Endodermal cell (in vitro differentiated cells): ENCODE data around the gene LSAMP. TPM values are rescaled to one million over a fixed set of nuclear protein-coding genes. Genes with fewer than 3 reads are reported as not detected.

Source experiments
- DNase-seq: peaks from one replicate; pipeline ENCODE4 v3.0.0-alpha.2; 2017
- H3K27ac ChIP-seq: 2 replicates; pipeline ENCODE4 v1.5.1; 2013; ENCODE audit warnings: mild to moderate bottlenecking, low read depth, low read length, moderate library complexity
- H3K27me3 ChIP-seq: 2 replicates; pipeline ENCODE4 v1.6.1; 2013; ENCODE audit warnings: mild to moderate bottlenecking, low read length, moderate library complexity; ENCODE audit not compliant: insufficient read depth, control insufficient read depth, poor library complexity, severe bottlenecking
- H3K36me3 ChIP-seq: 2 replicates; pipeline ENCODE4 v1.7.0; 2013; ENCODE audit warnings: mild to moderate bottlenecking, low read length, moderate library complexity; ENCODE audit not compliant: control insufficient read depth, insufficient read depth
- H3K4me1 ChIP-seq: one replicate; pipeline ENCODE4 v1.7.0; 2013; ENCODE audit warnings: low read length; ENCODE audit not compliant: control insufficient read depth, insufficient read depth
- H3K4me3 ChIP-seq: 2 replicates; pipeline ENCODE4 v1.5.1; 2013; ENCODE audit warnings: mild to moderate bottlenecking, low read length, moderate library complexity
- H3K9ac ChIP-seq: 2 replicates; pipeline ENCODE4 v1.6.1; 2013; ENCODE audit warnings: mild to moderate bottlenecking, low read length, moderate library complexity; ENCODE audit not compliant: poor library complexity, severe bottlenecking; ENCODE audit errors: extremely low read depth
- H3K9me3 ChIP-seq: 2 replicates; pipeline ENCODE4 v1.6.1; 2013; ENCODE audit warnings: mild to moderate bottlenecking, low read length, moderate library complexity; ENCODE audit not compliant: control insufficient read depth
- H3K27ac Mint-ChIP-seq: 2 replicates; pipeline ENCODE4 v1.8.0; 2020; ENCODE audit warnings: mixed read lengths
- H3K27me3 Mint-ChIP-seq: 2 replicates; pipeline ENCODE4 v1.8.0; 2021; ENCODE audit warnings: mild to moderate bottlenecking, mixed read lengths; ENCODE audit not compliant: insufficient read depth
- H3K36me3 Mint-ChIP-seq: 2 replicates; pipeline ENCODE4 v1.8.0; 2020; ENCODE audit warnings: low read depth, mixed read lengths
- H3K4me1 Mint-ChIP-seq: 2 replicates; pipeline ENCODE4 v1.8.0; 2020; ENCODE audit warnings: mixed read lengths
- H3K4me3 Mint-ChIP-seq: 2 replicates; pipeline ENCODE4 v1.8.0; 2020; ENCODE audit warnings: mild to moderate bottlenecking, moderate library complexity, mixed read lengths
- H3K9me3 Mint-ChIP-seq: 2 replicates; pipeline ENCODE4 v1.8.0; 2020; ENCODE audit warnings: mild to moderate bottlenecking, mixed read lengths
- WGBS, 2 experiments: methylation state at CpG; one replicate each; pipeline versions ENCODE4 v1.1.5 to v1.1.7; 2013; ENCODE audit warnings: missing lambda C conversion rate in 2 of 2, mixed read lengths in 1 of 2; ENCODE audit not compliant: insufficient coverage in 1 of 2, insufficient read length in 1 of 2; 5-methylcytosine and 5-hydroxymethylcytosine counted together
- total RNA-seq, 2 donors: library from RNA; stranded (reverse); fragmentation: NEBNext Ultra II Directional in 1 of 2; extraction: Animal tissue kit (Norgen Biotek cat#: 25700) in 1 of 2; gene quantifications; 2 replicates in 1 of 2; 3 replicates in 1 of 2; pipeline ENCODE4 v1.2.1, GENCODE V29; 2021
- TF ChIP-seq, protein P1 (sequence below): fragments of 200-600 bp; sonication (generic); conservative IDR thresholded peaks from 2 replicates; pipeline ENCODE4 v1.5.0; 2021; ENCODE audit warnings: antibody characterized with exemption, mild to moderate bottlenecking

Gene LSAMP
- total RNA-seq, 2 donors from 2014 or later: 4.4 to 10.2 TPM

DNA sequence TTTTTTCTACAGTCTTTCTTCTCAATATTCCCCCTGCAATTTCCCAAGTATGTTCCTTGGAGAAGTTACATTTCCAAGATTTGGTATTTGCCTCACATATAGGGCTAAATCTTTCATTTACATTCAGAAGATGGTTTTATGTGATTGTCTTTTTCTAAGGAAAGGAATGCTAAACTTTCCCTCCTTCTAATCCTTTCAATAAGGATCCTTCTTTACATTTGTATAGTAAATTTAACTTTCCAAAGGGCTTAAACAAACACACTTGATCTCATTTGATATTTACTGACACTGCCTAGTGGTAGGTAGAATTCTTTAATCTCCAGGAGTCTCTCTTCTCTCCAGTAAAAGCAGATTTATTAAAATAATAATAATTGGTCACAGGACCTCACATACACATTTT, 185.3 kb downstream of the LSAMP start:
- H3K4me3 Mint-ChIP-seq: no peak overlapping the region
- no peak overlapping the region for H3K27ac ChIP-seq
- no peak for DNase-seq
- TF ChIP-seq, protein P1, sequence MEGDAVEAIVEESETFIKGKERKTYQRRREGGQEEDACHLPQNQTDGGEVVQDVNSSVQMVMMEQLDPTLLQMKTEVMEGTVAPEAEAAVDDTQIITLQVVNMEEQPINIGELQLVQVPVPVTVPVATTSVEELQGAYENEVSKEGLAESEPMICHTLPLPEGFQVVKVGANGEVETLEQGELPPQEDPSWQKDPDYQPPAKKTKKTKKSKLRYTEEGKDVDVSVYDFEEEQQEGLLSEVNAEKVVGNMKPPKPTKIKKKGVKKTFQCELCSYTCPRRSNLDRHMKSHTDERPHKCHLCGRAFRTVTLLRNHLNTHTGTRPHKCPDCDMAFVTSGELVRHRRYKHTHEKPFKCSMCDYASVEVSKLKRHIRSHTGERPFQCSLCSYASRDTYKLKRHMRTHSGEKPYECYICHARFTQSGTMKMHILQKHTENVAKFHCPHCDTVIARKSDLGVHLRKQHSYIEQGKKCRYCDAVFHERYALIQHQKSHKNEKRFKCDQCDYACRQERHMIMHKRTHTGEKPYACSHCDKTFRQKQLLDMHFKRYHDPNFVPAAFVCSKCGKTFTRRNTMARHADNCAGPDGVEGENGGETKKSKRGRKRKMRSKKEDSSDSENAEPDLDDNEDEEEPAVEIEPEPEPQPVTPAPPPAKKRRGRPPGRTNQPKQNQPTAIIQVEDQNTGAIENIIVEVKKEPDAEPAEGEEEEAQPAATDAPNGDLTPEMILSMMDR: no peak
- H3K4me1 Mint-ChIP-seq: peaks cover 18% of the 10 kb centered on the region
- H3K36me3 Mint-ChIP-seq: no peaks in the 10 kb centered on the region
- H3K9ac ChIP-seq: no peak overlapping the region
- H3K36me3 ChIP-seq: no peaks in the 10 kb centered on the region
- H3K4me1 ChIP-seq: peaks cover 4% of the 10 kb centered on the region
- H3K9me3 Mint-ChIP-seq: no peaks in the 10 kb centered on the region
- no peaks in the 10 kb centered on the region for H3K27me3 ChIP-seq
- no peak overlapping the region for H3K4me3 ChIP-seq
- H3K27ac Mint-ChIP-seq: no peak overlapping the region
- H3K27me3 Mint-ChIP-seq: peaks cover 51% of the 10 kb centered on the region
- H3K9me3 ChIP-seq: no peaks in the 10 kb centered on the region

DNA sequence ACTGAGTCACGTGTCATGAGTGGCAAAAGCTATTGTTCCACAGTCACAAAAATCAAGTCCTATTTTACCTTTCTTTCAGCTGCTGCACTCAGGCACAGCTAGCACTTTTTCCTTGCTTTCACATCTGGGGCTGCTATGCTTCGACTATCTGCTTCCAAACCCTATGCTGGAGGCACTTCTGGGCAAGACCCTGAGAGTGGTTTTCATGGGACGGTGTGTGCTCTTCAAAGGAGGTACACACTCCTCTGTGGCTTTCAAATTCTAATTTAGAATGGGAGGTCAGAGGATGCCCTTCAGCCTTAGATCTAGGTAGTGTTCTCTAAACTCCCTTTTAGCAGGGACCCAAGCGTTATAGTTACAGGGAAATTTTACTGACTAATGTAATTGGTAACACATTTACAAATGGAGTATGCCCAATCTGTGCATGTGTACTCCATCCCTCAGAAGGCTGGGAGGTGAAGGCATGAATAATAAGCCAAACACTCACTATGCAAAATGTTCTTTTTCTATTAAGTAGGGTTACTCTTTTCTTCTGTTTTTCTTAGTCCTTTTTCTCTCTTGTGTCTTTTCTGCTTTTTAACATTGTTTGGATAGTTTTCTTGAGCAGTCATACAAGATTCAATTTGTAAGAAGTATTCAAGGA, 188.3 kb downstream of the LSAMP start:
- Mint-ChIP-seq H3K27ac (no peak overlapping the region), H3K4me3 (no peak overlapping the region), H3K4me1 (peaks cover 29% of the 10 kb centered on the region), H3K27me3 (peaks cover 42% of the 10 kb centered on the region), H3K36me3 (no peaks in the 10 kb centered on the region), H3K9me3 (no peaks in the 10 kb centered on the region)
- no peak overlapping the region for H3K27ac ChIP-seq
- TF ChIP-seq, protein P1: no peak
- H3K4me1 ChIP-seq: peaks cover 4% of the 10 kb centered on the region
- H3K36me3 ChIP-seq: no peaks in the 10 kb centered on the region
- no peaks in the 10 kb centered on the region for H3K9me3 ChIP-seq
- no peak overlapping the region for H3K9ac ChIP-seq
- H3K4me3 ChIP-seq: no peak overlapping the region
- no peaks in the 10 kb centered on the region for H3K27me3 ChIP-seq
- no peak for DNase-seq
- 33 to 68% methylated on average over 4 of the region's 4 CpGs for WGBS, 2 experiments

- TF ChIP-seq, protein P1: no peak
- Histone ChIP-seq H3K4me1 (peaks cover 6% of the 10 kb centered on the region), H3K9me3 (no peaks in the 10 kb centered on the region), H3K9ac (no peak overlapping the region), H3K4me3 (no peak overlapping the region), H3K36me3 (no peaks in the 10 kb centered on the region), H3K27me3 (no peaks in the 10 kb centered on the region), H3K27ac (no peak overlapping the region)
- Mint-ChIP-seq H3K4me1 (peaks cover 33% of the 10 kb centered on the region), H3K4me3 (no peak overlapping the region), H3K27ac (no peak overlapping the region), H3K9me3 (no peaks in the 10 kb centered on the region), H3K27me3 (peaks cover 27% of the 10 kb centered on the region), H3K36me3 (no peaks in the 10 kb centered on the region)
- DNase-seq: no peak
- 87 to 100% methylated on average over 2 to 3 of the region's 3 CpGs for WGBS, 2 experiments
Measured at GRCh38 chr3:116254541-116254940, 190.7 kb downstream of the LSAMP start.
